ENCODE results near the gene PON2. TPM values are rescaled to one million over a fixed set of nuclear protein-coding genes. Genes with fewer than 3 reads are reported as not detected.
"Not testable (repeated sequence)": the region's sequence is repeated elsewhere in the genome, so short reads cannot be mapped to it uniquely, and the experiment has no call there.

The PON2 gene
- total RNA-seq, 6 donors from 2014 or later = 128 to 476 (median 197) TPM

GRCh38 chr7:95391761-95392160 lies 43.1 kb downstream of the PON2 start:
- DNase-seq (no peak), ATAC-seq (ENCODE audit: low FRiP score in 2 of 2) (no peak)
- Histone ChIP-seq H3K4me3 (no peak overlapping the region), H3K4me1 (peaks cover 0 to 9% (median 0%) of the 10 kb centered on the region in 4 donors), H3K36me3 (no peaks in the 10 kb centered on the region), H3K27ac (no peak overlapping the region), H3K9me3 (no peaks in the 10 kb centered on the region), H3K27me3 (no peaks in the 10 kb centered on the region)
- 51 to 60% methylated on average over 2 of the region's 2 CpGs for WGBS, 2 donors
- TF ChIP-seq POLR2A (IDR thresholded peaks at IDR 0.05) (no peak), CTCF (IDR thresholded peaks at IDR 0.05) (no peak), POLR2AphosphoS5 (IDR thresholded peaks at IDR 0.05) (no peak), EP300 (IDR thresholded peaks at IDR 0.05) (no peak)

- Histone ChIP-seq H3K27ac (no peak overlapping the region), H3K4me1 (no peaks in the 10 kb centered on the region), H3K36me3 (no peaks in the 10 kb centered on the region), H3K4me3 (no peak overlapping the region), H3K27me3 (no peaks in the 10 kb centered on the region), H3K9me3 (no peaks in the 10 kb centered on the region)
- ATAC-seq (ENCODE audit: low FRiP score in 2 of 2) (no peak), DNase-seq (no peak)
- 90 to 91% methylated on average over 7 of the region's 7 CpGs for WGBS, 2 donors
- TF ChIP-seq EP300 (IDR thresholded peaks at IDR 0.05) = no peak
- no peak for TF ChIP-seq POLR2A (IDR thresholded peaks at IDR 0.05)
- no peak for TF ChIP-seq CTCF (IDR thresholded peaks at IDR 0.05)
- TF ChIP-seq POLR2AphosphoS5 (IDR thresholded peaks at IDR 0.05) = no peak
These were observed 45.3 kb downstream of the PON2 start for GRCh38 chr7:95389516-95389915.

GRCh38 chr7:95379457-95379856 lies 55.4 kb downstream of the PON2 start:
- peak in 1 of 2 donors; percentile 30 for DNase-seq
- WGBS, 2 donors = 94% methylated on average over 10 of the region's 10 CpGs
- not testable (repeated sequence) for H3K36me3 ChIP-seq; H3K27me3 ChIP-seq; H3K4me3 ChIP-seq; ATAC-seq (ENCODE audit: low FRiP score in 2 of 2); H3K4me1 ChIP-seq; H3K9me3 ChIP-seq; H3K27ac ChIP-seq

GRCh38 chr7:95376632-95377400 lies 58.0 kb downstream of the PON2 start:
- Histone ChIP-seq H3K4me1 (peaks cover 0 to 4% (median 0%) of the 10 kb centered on the region in 4 donors), H3K27ac (no peak overlapping the region), H3K9me3 (no peaks in the 10 kb centered on the region), H3K27me3 (no peaks in the 10 kb centered on the region), H3K36me3 (peaks cover 0 to 5% (median 0%) of the 10 kb centered on the region in 4 donors), H3K4me3 (no peak overlapping the region)
- 89 to 91% methylated on average over 11 to 18 of the region's 18 CpGs for WGBS, 2 donors
- ATAC-seq (ENCODE audit: low FRiP score in 2 of 2) = no peak
- no peak for TF ChIP-seq EP300 (IDR thresholded peaks at IDR 0.05)
- no peak for TF ChIP-seq POLR2AphosphoS5 (IDR thresholded peaks at IDR 0.05)
- TF ChIP-seq POLR2A (IDR thresholded peaks at IDR 0.05) = no peak
- TF ChIP-seq CTCF (IDR thresholded peaks at IDR 0.05) = no peak
- DNase-seq = no peak

- Histone ChIP-seq H3K27ac (no peak overlapping the region), H3K4me3 (no peak overlapping the region), H3K27me3 (no peaks in the 10 kb centered on the region), H3K9me3 (no peaks in the 10 kb centered on the region), H3K4me1 (peaks cover 0 to 4% (median 0%) of the 10 kb centered on the region in 4 donors), H3K36me3 (peaks cover 0 to 7% (median 0%) of the 10 kb centered on the region in 4 donors)
- ATAC-seq (ENCODE audit: low FRiP score in 2 of 2) (peak in 1 of 2 donors; percentile 34), DNase-seq (no peak)
- 66 to 73% methylated on average over 2 of the region's 2 CpGs for WGBS, 2 donors
- TF ChIP-seq POLR2AphosphoS5 (IDR thresholded peaks at IDR 0.05) (no peak), EP300 (IDR thresholded peaks at IDR 0.05) (no peak), CTCF (IDR thresholded peaks at IDR 0.05) (no peak), POLR2A (IDR thresholded peaks at IDR 0.05) (no peak)
These were observed 59.1 kb downstream of the PON2 start for GRCh38 chr7:95375591-95376257.

Data from upper lobe of left lung (tissue), 6 donors.